ENCODE data around the gene CSGALNACT2.

The CSGALNACT2 gene

DNA sequence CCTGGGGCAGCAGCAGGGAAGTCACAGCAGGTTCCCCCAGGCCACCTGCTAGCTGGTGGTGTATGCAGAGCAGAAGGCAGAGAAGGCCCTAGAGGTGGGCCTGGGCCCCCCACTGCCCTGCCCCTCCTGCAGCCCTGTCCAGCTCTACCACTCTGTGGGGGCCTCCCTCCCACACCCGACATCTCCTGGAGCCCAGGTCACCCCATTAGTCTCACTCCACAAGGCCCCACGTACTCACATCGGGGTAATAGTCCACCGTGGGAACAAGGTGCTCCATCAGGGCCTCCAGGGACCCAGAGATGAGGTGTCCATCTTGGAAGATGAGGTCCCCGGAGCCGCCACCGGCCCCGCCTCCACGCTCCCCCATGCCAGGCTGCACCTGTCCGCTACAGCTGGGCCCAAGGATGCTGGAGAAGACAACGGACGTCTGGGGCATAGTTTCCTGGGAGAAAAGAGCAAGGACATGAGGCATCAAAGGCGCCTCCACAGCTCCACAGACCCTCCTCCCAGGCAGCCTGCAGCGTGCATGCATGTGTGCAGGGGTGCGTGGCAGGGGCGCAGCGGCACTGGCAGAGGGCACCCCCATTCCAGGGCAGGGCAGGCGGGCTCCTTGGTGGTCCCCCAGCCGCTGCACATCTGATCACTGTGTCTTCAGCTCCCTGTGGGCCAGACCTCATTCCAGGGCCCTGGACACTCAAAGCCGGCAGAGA lies 67.6 kb downstream of the CSGALNACT2 start:
- no peak overlapping the region for H3K4me2 ChIP-seq (ENCODE audit: insufficient read depth, low read length)
- no peak overlapping the region for H3K9ac ChIP-seq (ENCODE audit: low read depth, low read length)
- no peak overlapping the region for H3K27ac ChIP-seq (ENCODE audit: low read length)
- DNase-seq: no peak
- no peaks in the 10 kb centered on the region for H3K4me1 ChIP-seq (ENCODE audit: insufficient read depth, low read length)
- ATAC-seq (ENCODE audit: insufficient read depth, low read depth): no peak
- no peaks in the 10 kb centered on the region for H3K79me2 ChIP-seq (ENCODE audit: insufficient read depth, low read length)
- no peaks in the 10 kb centered on the region for H4K20me1 ChIP-seq (ENCODE audit: insufficient read depth, low read length)
- H2AFZ ChIP-seq (ENCODE audit: low read depth, low read length): no peak overlapping the region
- H3K4me3 ChIP-seq (ENCODE audit: low read depth in 1 of 2, low read length in 2 of 2): no peak overlapping the region
- H3K27me3 ChIP-seq (ENCODE audit: insufficient read depth, low read length, poor library complexity): no peaks in the 10 kb centered on the region
- TF ChIP-seq, protein P1, sequence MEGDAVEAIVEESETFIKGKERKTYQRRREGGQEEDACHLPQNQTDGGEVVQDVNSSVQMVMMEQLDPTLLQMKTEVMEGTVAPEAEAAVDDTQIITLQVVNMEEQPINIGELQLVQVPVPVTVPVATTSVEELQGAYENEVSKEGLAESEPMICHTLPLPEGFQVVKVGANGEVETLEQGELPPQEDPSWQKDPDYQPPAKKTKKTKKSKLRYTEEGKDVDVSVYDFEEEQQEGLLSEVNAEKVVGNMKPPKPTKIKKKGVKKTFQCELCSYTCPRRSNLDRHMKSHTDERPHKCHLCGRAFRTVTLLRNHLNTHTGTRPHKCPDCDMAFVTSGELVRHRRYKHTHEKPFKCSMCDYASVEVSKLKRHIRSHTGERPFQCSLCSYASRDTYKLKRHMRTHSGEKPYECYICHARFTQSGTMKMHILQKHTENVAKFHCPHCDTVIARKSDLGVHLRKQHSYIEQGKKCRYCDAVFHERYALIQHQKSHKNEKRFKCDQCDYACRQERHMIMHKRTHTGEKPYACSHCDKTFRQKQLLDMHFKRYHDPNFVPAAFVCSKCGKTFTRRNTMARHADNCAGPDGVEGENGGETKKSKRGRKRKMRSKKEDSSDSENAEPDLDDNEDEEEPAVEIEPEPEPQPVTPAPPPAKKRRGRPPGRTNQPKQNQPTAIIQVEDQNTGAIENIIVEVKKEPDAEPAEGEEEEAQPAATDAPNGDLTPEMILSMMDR (IDR thresholded peaks at IDR 0.05; ENCODE audit: borderline replicate concordance, extremely low read depth, low read length, poor library complexity, severe bottlenecking): no peak
- no peak for TF ChIP-seq EZH2 (IDR thresholded peaks at IDR 0.05; ENCODE audit: borderline replicate concordance, low read depth, low read length, severe bottlenecking)
- H3K9me3 ChIP-seq (ENCODE audit: insufficient read depth, low read length, severe bottlenecking): no peaks in the 10 kb centered on the region
- H3K36me3 ChIP-seq (ENCODE audit: insufficient read depth, low read length): no peaks in the 10 kb centered on the region

DNA sequence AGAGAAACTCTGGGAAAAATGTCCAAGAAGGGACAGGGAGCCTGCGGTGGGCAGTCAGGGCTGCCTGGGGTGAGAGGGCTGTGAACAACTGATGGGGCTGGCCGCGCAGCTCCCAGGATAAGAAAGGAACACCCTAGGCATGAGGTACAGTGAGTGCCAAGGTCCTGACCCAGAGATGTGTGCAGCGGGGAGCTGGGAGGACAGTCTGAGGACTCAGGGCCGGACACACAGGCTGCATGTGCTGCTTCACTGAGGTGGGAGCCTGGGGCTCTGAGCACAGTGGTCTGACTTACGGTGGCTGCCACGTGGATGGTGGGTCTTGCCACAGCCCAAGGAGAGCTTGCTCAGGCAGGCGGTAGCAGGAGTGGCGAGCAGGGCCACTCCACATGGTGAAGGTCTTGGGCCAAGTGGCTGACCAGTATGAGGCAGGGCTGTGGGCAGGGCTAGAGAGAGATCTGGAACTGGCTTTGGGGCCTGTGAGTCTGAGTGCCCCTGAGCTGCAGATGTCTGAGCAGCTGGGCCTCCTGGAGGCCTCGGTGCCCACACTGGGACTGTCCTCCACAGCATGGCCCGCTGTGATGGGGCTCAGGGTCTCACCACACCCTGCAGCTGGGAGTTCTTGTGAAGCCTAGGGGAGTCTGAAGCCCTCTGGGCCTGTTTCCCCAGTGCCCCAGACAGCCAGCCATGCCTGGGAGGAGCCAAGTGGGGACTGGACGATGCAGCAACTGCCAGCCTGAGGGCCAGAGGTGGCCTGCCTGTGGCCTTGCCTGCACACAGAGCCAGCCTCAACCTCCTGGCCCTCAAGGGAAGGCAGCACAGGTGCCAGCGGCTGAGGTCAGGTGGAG lies 68.4 kb downstream of the CSGALNACT2 start:
- H2AFZ ChIP-seq (ENCODE audit: low read depth, low read length): no peak overlapping the region
- TF ChIP-seq, protein P1 (IDR thresholded peaks at IDR 0.05; ENCODE audit: borderline replicate concordance, extremely low read depth, low read length, poor library complexity, severe bottlenecking): no peak
- TF ChIP-seq EZH2 (IDR thresholded peaks at IDR 0.05; ENCODE audit: borderline replicate concordance, low read depth, low read length, severe bottlenecking): no peak
- H3K27ac ChIP-seq (ENCODE audit: low read length): no peak overlapping the region
- H3K79me2 ChIP-seq (ENCODE audit: insufficient read depth, low read length): no peaks in the 10 kb centered on the region
- no peaks in the 10 kb centered on the region for H3K4me1 ChIP-seq (ENCODE audit: insufficient read depth, low read length)
- no peaks in the 10 kb centered on the region for H3K9me3 ChIP-seq (ENCODE audit: insufficient read depth, low read length, severe bottlenecking)
- no peak overlapping the region for H3K9ac ChIP-seq (ENCODE audit: low read depth, low read length)
- H3K36me3 ChIP-seq (ENCODE audit: insufficient read depth, low read length): no peaks in the 10 kb centered on the region
- no peak overlapping the region for H3K4me2 ChIP-seq (ENCODE audit: insufficient read depth, low read length)
- no peak overlapping the region for H3K4me3 ChIP-seq (ENCODE audit: low read depth in 1 of 2, low read length in 2 of 2)
- ATAC-seq (ENCODE audit: insufficient read depth, low read depth) (no peak), DNase-seq (no peak)
- H3K27me3 ChIP-seq (ENCODE audit: insufficient read depth, low read length, poor library complexity): no peaks in the 10 kb centered on the region
- no peaks in the 10 kb centered on the region for H4K20me1 ChIP-seq (ENCODE audit: insufficient read depth, low read length)

DNA sequence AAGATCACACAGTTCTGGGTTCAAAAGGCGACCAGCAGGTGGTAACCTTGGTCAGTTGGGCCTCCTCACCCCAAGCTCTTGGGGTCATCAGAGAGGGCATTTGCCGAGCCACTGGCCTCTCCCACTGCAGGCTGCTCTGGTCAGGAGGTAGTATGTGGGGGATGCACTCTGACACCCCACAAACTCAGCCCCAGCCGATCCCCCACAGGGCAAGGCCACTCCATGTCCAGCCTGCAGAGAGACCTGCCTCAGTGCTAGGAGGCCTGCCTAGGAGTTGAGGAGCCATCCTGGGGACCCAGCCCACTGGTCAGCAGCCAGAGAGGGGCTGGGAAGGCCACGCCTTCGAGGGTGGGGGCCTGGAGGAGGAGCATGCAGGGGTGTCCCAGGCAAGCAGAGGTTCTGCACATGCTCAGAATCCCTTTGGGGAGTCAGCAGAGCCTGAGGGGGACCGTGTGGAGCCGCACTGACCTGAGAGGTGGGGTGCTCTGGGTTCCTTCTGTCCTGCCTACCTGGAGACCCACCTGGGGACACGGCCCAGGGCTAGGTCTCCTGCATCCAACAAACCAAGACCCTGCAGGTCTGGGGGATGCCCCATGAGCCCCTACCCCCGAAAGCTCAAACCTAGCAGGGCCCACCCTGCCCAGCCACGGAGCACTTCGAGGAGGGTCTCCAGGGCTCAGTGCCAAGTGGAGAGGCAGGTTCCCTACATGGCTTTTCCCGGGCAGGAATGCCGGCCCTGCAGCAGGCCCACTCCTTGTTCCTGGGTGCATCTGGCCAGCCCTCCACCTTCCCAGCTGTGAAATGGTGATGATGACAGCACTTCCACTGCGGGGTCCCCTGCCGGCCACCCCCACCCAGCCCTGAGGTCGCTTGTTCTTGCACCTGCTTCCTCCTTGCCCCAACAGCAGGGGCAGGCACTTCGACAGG lies 70.2 kb downstream of the CSGALNACT2 start:
- Histone ChIP-seq H2AFZ (ENCODE audit: low read depth, low read length) (no peak overlapping the region), H3K4me3 (ENCODE audit: low read depth in 1 of 2, low read length in 2 of 2) (no peak overlapping the region), H4K20me1 (ENCODE audit: insufficient read depth, low read length) (no peaks in the 10 kb centered on the region), H3K9me3 (ENCODE audit: insufficient read depth, low read length, severe bottlenecking) (no peaks in the 10 kb centered on the region), H3K9ac (ENCODE audit: low read depth, low read length) (no peak overlapping the region), H3K36me3 (ENCODE audit: insufficient read depth, low read length) (no peaks in the 10 kb centered on the region), H3K79me2 (ENCODE audit: insufficient read depth, low read length) (no peaks in the 10 kb centered on the region), H3K4me2 (ENCODE audit: insufficient read depth, low read length) (no peak overlapping the region), H3K27ac (ENCODE audit: low read length) (no peak overlapping the region), H3K27me3 (ENCODE audit: insufficient read depth, low read length, poor library complexity) (no peaks in the 10 kb centered on the region), H3K4me1 (ENCODE audit: insufficient read depth, low read length) (no peaks in the 10 kb centered on the region)
- TF ChIP-seq, protein P1 (IDR thresholded peaks at IDR 0.05; ENCODE audit: borderline replicate concordance, extremely low read depth, low read length, poor library complexity, severe bottlenecking): no peak
- ATAC-seq (ENCODE audit: insufficient read depth, low read depth): no peak
- DNase-seq: no peak

All from DND-41 (cell line).